Ovary (tissue), 3 donors: ENCODE measurements around the gene KCTD18.

Experiments
- POLR2A ChIP-seq: fragments of 450-650 bp; IDR thresholded peaks from one replicate; pipeline ENCODE4 v1.6.1; 2017; ENCODE audit warnings: antibody characterized with exemption, mild to moderate bottlenecking, moderate library complexity
- TF ChIP-seq, protein P1 (sequence below), 3 donors: fragments of 450-650 bp in 2 of 3; fragments of 200-600 bp in 1 of 3; IDR thresholded peaks; one replicate each; pipeline versions ENCODE4 v1.5.1 to v1.8.0; 2016 to 2022; ENCODE audit warnings: antibody characterized with exemption in 3 of 3, mild to moderate bottlenecking in 1 of 3
- donor health status: DM: no; HTN: no; CAD: no.

DNA sequence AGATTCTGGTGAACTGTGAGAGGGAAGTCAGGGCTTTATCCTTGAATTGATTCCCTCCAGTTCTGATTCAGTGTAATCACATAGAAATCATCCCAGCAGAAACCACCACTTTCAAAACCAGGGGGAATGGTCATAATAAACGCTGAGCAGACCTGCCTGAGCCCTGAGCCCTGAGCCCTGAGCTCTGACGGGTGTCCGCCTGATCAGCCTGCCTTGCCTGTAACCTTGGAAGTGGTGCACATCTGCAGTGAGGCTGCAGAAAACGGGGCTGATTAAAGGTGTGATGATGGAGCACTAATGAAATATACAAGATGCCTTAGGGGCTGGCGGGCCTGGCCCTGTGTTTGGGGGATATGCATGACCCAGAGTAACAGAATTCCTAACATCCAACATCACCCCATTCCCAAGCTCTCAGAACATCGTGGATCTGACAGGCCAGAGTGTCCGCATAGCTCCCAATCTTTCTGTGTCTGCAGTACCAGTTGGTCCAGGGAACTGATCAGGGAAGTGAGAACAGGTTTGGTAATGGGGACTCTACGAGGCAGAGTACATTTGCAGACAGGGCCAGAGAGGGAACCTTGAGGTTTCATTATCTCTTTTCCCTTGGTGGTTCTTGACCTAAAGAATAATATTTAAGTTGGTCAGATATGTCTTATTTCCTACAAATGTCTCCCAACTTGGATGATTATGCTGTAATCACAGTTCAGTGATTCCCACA, 37.8 kb downstream of the KCTD18 start:
- TF ChIP-seq, protein P1, sequence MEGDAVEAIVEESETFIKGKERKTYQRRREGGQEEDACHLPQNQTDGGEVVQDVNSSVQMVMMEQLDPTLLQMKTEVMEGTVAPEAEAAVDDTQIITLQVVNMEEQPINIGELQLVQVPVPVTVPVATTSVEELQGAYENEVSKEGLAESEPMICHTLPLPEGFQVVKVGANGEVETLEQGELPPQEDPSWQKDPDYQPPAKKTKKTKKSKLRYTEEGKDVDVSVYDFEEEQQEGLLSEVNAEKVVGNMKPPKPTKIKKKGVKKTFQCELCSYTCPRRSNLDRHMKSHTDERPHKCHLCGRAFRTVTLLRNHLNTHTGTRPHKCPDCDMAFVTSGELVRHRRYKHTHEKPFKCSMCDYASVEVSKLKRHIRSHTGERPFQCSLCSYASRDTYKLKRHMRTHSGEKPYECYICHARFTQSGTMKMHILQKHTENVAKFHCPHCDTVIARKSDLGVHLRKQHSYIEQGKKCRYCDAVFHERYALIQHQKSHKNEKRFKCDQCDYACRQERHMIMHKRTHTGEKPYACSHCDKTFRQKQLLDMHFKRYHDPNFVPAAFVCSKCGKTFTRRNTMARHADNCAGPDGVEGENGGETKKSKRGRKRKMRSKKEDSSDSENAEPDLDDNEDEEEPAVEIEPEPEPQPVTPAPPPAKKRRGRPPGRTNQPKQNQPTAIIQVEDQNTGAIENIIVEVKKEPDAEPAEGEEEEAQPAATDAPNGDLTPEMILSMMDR (IDR thresholded peaks at IDR 0.05): no peak
- no peak for TF ChIP-seq POLR2A
